ENCODE measurements around the gene LIMS1.

LIMS1 gene

DNA sequence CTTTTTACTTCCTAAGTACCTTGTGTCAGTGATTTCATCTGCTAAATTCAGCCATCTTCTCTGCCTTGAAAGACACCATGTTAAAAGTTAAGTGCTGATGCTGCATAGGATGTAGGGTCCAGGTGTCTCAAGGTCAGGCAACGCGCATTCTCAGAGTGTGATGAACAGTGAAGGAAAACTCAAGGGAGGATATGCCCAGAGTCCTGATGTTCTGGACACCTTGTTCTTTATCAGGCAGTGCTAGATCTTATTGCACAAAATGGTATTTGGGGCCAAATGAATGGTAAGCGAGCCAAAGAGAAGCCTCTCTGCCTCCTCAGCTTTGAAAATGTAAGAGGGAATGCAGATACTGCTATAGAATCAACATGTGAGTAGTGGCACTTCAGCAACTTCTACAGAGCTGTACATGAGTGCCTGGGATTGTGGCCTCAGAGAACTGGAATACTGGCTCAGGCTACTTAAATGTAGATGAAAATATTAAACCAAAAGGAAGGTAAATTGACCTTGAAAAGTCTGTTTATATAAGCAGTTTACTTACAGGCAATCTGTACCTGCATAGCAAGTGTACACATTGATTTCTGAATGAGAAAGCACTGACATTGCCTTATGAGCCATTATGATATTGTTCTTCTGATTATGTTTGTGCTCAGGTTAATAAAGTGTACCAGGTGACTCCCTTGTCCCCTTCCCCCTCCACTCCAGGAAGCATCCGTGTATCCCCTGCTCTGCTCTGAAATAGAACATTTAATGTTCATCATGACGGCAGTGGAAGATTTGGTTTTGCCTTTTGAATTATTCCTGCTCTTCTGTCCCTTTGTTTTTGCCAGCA lies 98.3 kb downstream of the LIMS1 start:
- Histone ChIP-seq H3K36me3 (replicated peaks; ENCODE audit: low read depth, low read length) (no peaks in the 10 kb centered on the region), H4K20me1 (ENCODE audit: insufficient read depth, low read length) (peaks cover 73% of the 10 kb centered on the region), H2AFZ (ENCODE audit: low read depth, low read length) (no peak overlapping the region), H3K27me3 (ENCODE audit: low read depth, low read length) (no peaks in the 10 kb centered on the region), H3K4me1 (ENCODE audit: low read length) (peaks cover 10% of the 10 kb centered on the region), H3K9me3 (ENCODE audit: insufficient read depth, low read length) (no peaks in the 10 kb centered on the region), H3K79me2 (ENCODE audit: low read length) (peaks cover 81% of the 10 kb centered on the region), H3K9ac (ENCODE audit: low read length) (no peak overlapping the region), H3K4me2 (ENCODE audit: low read length) (no peak overlapping the region), H3K27ac (ENCODE audit: low read length) (no peak overlapping the region), H3K4me3 (ENCODE audit: low read length) (no peak overlapping the region)
- TF ChIP-seq, protein P1, sequence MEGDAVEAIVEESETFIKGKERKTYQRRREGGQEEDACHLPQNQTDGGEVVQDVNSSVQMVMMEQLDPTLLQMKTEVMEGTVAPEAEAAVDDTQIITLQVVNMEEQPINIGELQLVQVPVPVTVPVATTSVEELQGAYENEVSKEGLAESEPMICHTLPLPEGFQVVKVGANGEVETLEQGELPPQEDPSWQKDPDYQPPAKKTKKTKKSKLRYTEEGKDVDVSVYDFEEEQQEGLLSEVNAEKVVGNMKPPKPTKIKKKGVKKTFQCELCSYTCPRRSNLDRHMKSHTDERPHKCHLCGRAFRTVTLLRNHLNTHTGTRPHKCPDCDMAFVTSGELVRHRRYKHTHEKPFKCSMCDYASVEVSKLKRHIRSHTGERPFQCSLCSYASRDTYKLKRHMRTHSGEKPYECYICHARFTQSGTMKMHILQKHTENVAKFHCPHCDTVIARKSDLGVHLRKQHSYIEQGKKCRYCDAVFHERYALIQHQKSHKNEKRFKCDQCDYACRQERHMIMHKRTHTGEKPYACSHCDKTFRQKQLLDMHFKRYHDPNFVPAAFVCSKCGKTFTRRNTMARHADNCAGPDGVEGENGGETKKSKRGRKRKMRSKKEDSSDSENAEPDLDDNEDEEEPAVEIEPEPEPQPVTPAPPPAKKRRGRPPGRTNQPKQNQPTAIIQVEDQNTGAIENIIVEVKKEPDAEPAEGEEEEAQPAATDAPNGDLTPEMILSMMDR (IDR thresholded peaks at IDR 0.05; ENCODE audit: low read depth, low read length) = no peak
- TF ChIP-seq EZH2phosphoT487 (IDR thresholded peaks at IDR 0.05; ENCODE audit: low read depth) = no peak

DNA sequence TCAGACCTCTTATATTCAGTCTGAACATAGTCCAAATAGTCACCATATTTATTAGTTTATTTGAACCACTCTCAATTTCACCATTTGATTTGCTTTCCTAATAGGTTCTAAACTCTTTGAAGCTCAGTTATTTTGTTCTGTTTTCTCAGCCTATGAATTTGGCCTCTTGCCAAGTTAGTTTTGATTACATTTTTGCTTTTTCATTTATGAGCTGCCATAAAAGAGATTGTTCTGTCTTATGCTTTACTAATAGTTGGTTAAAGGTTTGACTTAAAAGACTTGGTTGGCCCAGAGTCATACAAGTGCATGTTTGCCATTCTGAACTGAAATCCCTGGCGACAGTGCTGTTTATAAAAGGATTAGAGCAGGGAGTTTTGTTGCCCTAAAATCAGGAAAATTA lies 99.1 kb downstream of the LIMS1 start:
- H3K36me3 ChIP-seq (replicated peaks; ENCODE audit: low read depth, low read length) = no peaks in the 10 kb centered on the region
- no peak overlapping the region for H3K4me3 ChIP-seq (ENCODE audit: low read length)
- H3K27me3 ChIP-seq (ENCODE audit: low read depth, low read length) = no peaks in the 10 kb centered on the region
- no peaks in the 10 kb centered on the region for H3K9me3 ChIP-seq (ENCODE audit: insufficient read depth, low read length)
- no peak overlapping the region for H3K27ac ChIP-seq (ENCODE audit: low read length)
- no peak for TF ChIP-seq EZH2phosphoT487 (IDR thresholded peaks at IDR 0.05; ENCODE audit: low read depth)
- TF ChIP-seq, protein P1 (IDR thresholded peaks at IDR 0.05; ENCODE audit: low read depth, low read length) = no peak
- peaks cover 10% of the 10 kb centered on the region for H3K4me1 ChIP-seq (ENCODE audit: low read length)
- H3K79me2 ChIP-seq (ENCODE audit: low read length) = peaks cover 81% of the 10 kb centered on the region
- H4K20me1 ChIP-seq (ENCODE audit: insufficient read depth, low read length) = peaks cover 72% of the 10 kb centered on the region
- no peak overlapping the region for H3K9ac ChIP-seq (ENCODE audit: low read length)
- H2AFZ ChIP-seq (ENCODE audit: low read depth, low read length) = no peak overlapping the region
- no peak overlapping the region for H3K4me2 ChIP-seq (ENCODE audit: low read length)

DNA sequence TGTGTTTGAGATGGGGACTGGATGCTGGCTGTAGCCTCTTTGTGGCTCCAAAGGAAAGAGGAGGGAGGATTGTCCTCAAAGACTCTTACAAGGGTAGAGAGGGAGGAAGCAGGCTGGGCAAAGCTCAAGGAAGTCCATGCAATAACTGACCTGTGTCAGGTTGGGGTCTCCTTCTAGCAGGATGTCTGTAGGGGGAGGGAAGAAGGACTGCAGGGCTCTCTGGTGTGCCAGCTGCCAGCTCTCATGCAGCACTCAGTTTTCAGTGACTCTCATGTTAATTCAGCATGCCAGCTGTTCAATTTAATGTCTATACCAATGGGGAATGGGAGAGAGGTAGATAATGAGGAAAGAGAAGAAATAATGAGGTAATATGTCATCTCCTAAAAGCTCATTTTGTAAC lies 99.7 kb downstream of the LIMS1 start:
- Histone ChIP-seq H3K9me3 (ENCODE audit: insufficient read depth, low read length) (no peaks in the 10 kb centered on the region), H2AFZ (ENCODE audit: low read depth, low read length) (no peak overlapping the region), H3K79me2 (ENCODE audit: low read length) (peaks cover 75% of the 10 kb centered on the region), H3K9ac (ENCODE audit: low read length) (no peak overlapping the region), H3K27ac (ENCODE audit: low read length) (no peak overlapping the region), H4K20me1 (ENCODE audit: insufficient read depth, low read length) (peaks cover 66% of the 10 kb centered on the region), H3K36me3 (replicated peaks; ENCODE audit: low read depth, low read length) (no peaks in the 10 kb centered on the region), H3K4me2 (ENCODE audit: low read length) (no peak overlapping the region), H3K27me3 (ENCODE audit: low read depth, low read length) (no peaks in the 10 kb centered on the region), H3K4me1 (ENCODE audit: low read length) (peaks cover 8% of the 10 kb centered on the region), H3K4me3 (ENCODE audit: low read length) (no peak overlapping the region)
- no peak for TF ChIP-seq EZH2phosphoT487 (IDR thresholded peaks at IDR 0.05; ENCODE audit: low read depth)
- TF ChIP-seq, protein P1 (IDR thresholded peaks at IDR 0.05; ENCODE audit: low read depth, low read length) = no peak

DNA sequence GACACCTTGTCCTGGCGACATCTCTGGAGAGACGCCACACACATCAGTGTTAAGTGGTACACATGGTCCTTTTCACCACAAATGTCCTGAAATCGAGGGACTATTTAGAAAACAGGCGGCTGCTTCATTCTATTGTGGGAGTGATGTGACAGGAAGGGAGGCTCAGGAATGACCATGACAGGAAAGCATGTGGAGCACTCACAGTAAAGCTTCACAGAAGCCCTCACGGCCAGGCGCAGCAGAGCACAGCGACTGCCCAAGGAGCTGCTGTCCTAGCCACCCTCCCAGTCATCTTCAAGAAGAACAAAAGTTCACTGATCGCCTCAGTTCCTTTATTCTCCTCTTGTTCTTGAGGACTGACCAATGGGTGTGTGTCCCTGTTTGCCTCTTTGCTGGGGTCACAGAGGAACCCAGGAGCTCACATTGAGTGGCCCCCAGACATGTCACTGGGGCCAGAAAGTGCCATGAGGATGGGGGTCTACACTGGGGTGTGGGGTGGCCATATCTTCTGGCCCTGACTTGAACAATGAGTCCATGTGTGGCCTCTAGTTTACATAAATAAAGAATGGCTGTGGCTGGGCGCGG lies 100.4 kb downstream of the LIMS1 start:
- no peaks in the 10 kb centered on the region for H3K27me3 ChIP-seq (ENCODE audit: low read depth, low read length)

More for the DNA sequence above, 100.4 kb downstream of the LIMS1 start:
- H4K20me1 ChIP-seq (ENCODE audit: insufficient read depth, low read length) = peaks cover 60% of the 10 kb centered on the region
- H3K4me3 ChIP-seq (ENCODE audit: low read length) = no peak overlapping the region
- H3K4me1 ChIP-seq (ENCODE audit: low read length) = peaks cover 1% of the 10 kb centered on the region
- no peaks in the 10 kb centered on the region for H3K9me3 ChIP-seq (ENCODE audit: insufficient read depth, low read length)
- no peak overlapping the region for H3K9ac ChIP-seq (ENCODE audit: low read length)
- TF ChIP-seq, protein P1 (IDR thresholded peaks at IDR 0.05; ENCODE audit: low read depth, low read length) = no peak
- TF ChIP-seq EZH2phosphoT487 (IDR thresholded peaks at IDR 0.05; ENCODE audit: low read depth) = no peak
- no peaks in the 10 kb centered on the region for H3K36me3 ChIP-seq (replicated peaks; ENCODE audit: low read depth, low read length)
- H3K27ac ChIP-seq (ENCODE audit: low read length) = no peak overlapping the region
- peaks cover 69% of the 10 kb centered on the region for H3K79me2 ChIP-seq (ENCODE audit: low read length)
- no peak overlapping the region for H3K4me2 ChIP-seq (ENCODE audit: low read length)
- H2AFZ ChIP-seq (ENCODE audit: low read depth, low read length) = no peak overlapping the region
